ENCODE results near the gene EFTUD2.
"Not testable (repeated sequence)": the region's sequence is repeated elsewhere in the genome, so short reads cannot be mapped to it uniquely, and the experiment has no call there.

Gene EFTUD2

GRCh38 chr17:44832805-44833204, 66.4 kb downstream of the EFTUD2 start:
- Histone ChIP-seq H3K36me3 (ENCODE audit: control insufficient read depth in 2 of 2, insufficient read depth in 2 of 2, low read length in 2 of 2) (no peaks in the 10 kb centered on the region), H3K4me3 (ENCODE audit: low read length in 2 of 2) (no peak overlapping the region), H3K27ac (ENCODE audit: low read depth in 2 of 2, low read length in 2 of 2) (no peak overlapping the region), H3K9ac (ENCODE audit: low read depth in 1 of 2, low read length in 2 of 2) (no peak overlapping the region), H3K9me3 (ENCODE audit: control insufficient read depth in 2 of 2, low read length in 2 of 2) (no peaks in the 10 kb centered on the region), H3K4me1 (ENCODE audit: control insufficient read depth in 2 of 2, insufficient read depth in 2 of 2, low read length in 2 of 2) (peaks cover 0 to 5% of the 10 kb centered on the region in 2 donors), H3K27me3 (ENCODE audit: control insufficient read depth in 2 of 2, insufficient read depth in 2 of 2, low read length in 2 of 2) (peaks cover 15 to 27% of the 10 kb centered on the region in 2 donors)

- Histone ChIP-seq H3K27me3 (ENCODE audit: control insufficient read depth in 2 of 2, insufficient read depth in 2 of 2, low read length in 2 of 2) (peaks cover 19 to 30% of the 10 kb centered on the region in 2 donors), H3K9me3 (ENCODE audit: control insufficient read depth in 2 of 2, low read length in 2 of 2) (no peaks in the 10 kb centered on the region), H3K9ac (ENCODE audit: low read depth in 1 of 2, low read length in 2 of 2) (no peak overlapping the region), H3K4me1 (ENCODE audit: control insufficient read depth in 2 of 2, insufficient read depth in 2 of 2, low read length in 2 of 2) (peaks cover 0 to 5% of the 10 kb centered on the region in 2 donors), H3K27ac (ENCODE audit: low read depth in 2 of 2, low read length in 2 of 2) (no peak overlapping the region), H3K36me3 (ENCODE audit: control insufficient read depth in 2 of 2, insufficient read depth in 2 of 2, low read length in 2 of 2) (no peaks in the 10 kb centered on the region), H3K4me3 (ENCODE audit: low read length in 2 of 2) (no peak overlapping the region)
Measured at GRCh38 chr17:44831371-44831770, 67.9 kb downstream of the EFTUD2 start.

GRCh38 chr17:44830359-44831288, 68.6 kb downstream of the EFTUD2 start:
- Histone ChIP-seq H3K27me3 (ENCODE audit: control insufficient read depth in 2 of 2, insufficient read depth in 2 of 2, low read length in 2 of 2) (peaks cover 19 to 30% of the 10 kb centered on the region in 2 donors), H3K9me3 (ENCODE audit: control insufficient read depth in 2 of 2, low read length in 2 of 2) (no peaks in the 10 kb centered on the region), H3K4me3 (ENCODE audit: low read length in 2 of 2) (peak overlapping the region; percentile 31), H3K27ac (ENCODE audit: low read depth in 2 of 2, low read length in 2 of 2) (peak overlapping the region in 1 of 2 donors; percentile 16), H3K36me3 (ENCODE audit: control insufficient read depth in 2 of 2, insufficient read depth in 2 of 2, low read length in 2 of 2) (no peaks in the 10 kb centered on the region), H3K9ac (ENCODE audit: low read depth in 1 of 2, low read length in 2 of 2) (no peak overlapping the region), H3K4me1 (ENCODE audit: control insufficient read depth in 2 of 2, insufficient read depth in 2 of 2, low read length in 2 of 2) (peaks cover 0 to 5% of the 10 kb centered on the region in 2 donors)

- Histone ChIP-seq H3K4me3 (ENCODE audit: low read length in 2 of 2) (peak within 1 kb of the TSS; percentile 31 to 67), H3K4me1 (ENCODE audit: control insufficient read depth in 2 of 2, insufficient read depth in 2 of 2, low read length in 2 of 2) (peaks cover 0 to 5% of the 10 kb centered on the region in 2 donors), H3K27ac (ENCODE audit: low read depth in 2 of 2, low read length in 2 of 2) (peak within 1 kb of the TSS in 1 of 2 donors; percentile 61), H3K9ac (ENCODE audit: low read depth in 1 of 2, low read length in 2 of 2) (peak within 1 kb of the TSS in 1 of 2 donors; percentile 39), H3K27me3 (ENCODE audit: control insufficient read depth in 2 of 2, insufficient read depth in 2 of 2, low read length in 2 of 2) (peaks cover 19 to 30% of the 10 kb centered on the region in 2 donors), H3K9me3 (ENCODE audit: control insufficient read depth in 2 of 2, low read length in 2 of 2) (no peaks in the 10 kb centered on the region), H3K36me3 (ENCODE audit: control insufficient read depth in 2 of 2, insufficient read depth in 2 of 2, low read length in 2 of 2) (no peaks in the 10 kb centered on the region)
Measured at GRCh38 chr17:44829523-44830358, 69.5 kb downstream of the EFTUD2 start, which contains the start of gene GJC1. Gene GJC1 (minus strand): TSS chr17:44830287. CDS start chr17:44805817, 24,470 bp downstream.

- Histone ChIP-seq H3K4me3 (ENCODE audit: low read length in 2 of 2) (peak overlapping the region; percentile 6 to 67), H3K36me3 (ENCODE audit: control insufficient read depth in 2 of 2, insufficient read depth in 2 of 2, low read length in 2 of 2) (no peaks in the 10 kb centered on the region), H3K27me3 (ENCODE audit: control insufficient read depth in 2 of 2, insufficient read depth in 2 of 2, low read length in 2 of 2) (peaks cover 19 to 30% of the 10 kb centered on the region in 2 donors), H3K9ac (ENCODE audit: low read depth in 1 of 2, low read length in 2 of 2) (peak overlapping the region in 1 of 2 donors; percentile 39), H3K4me1 (ENCODE audit: control insufficient read depth in 2 of 2, insufficient read depth in 2 of 2, low read length in 2 of 2) (peaks cover 0 to 5% of the 10 kb centered on the region in 2 donors), H3K9me3 (ENCODE audit: control insufficient read depth in 2 of 2, low read length in 2 of 2) (no peaks in the 10 kb centered on the region), H3K27ac (ENCODE audit: low read depth in 2 of 2, low read length in 2 of 2) (peak overlapping the region in 1 of 2 donors; percentile 61)
Measured at GRCh38 chr17:44828919-44829522, 70.2 kb downstream of the EFTUD2 start.

- no peak overlapping the region for H3K27ac ChIP-seq (ENCODE audit: low read depth in 2 of 2, low read length in 2 of 2)
- no peaks in the 10 kb centered on the region for H3K9me3 ChIP-seq (ENCODE audit: control insufficient read depth in 2 of 2, low read length in 2 of 2)
- H3K9ac ChIP-seq (ENCODE audit: low read depth in 1 of 2, low read length in 2 of 2) = no peak overlapping the region
- peaks cover 19 to 25% of the 10 kb centered on the region in 2 donors for H3K27me3 ChIP-seq (ENCODE audit: control insufficient read depth in 2 of 2, insufficient read depth in 2 of 2, low read length in 2 of 2)
- H3K36me3 ChIP-seq (ENCODE audit: control insufficient read depth in 2 of 2, insufficient read depth in 2 of 2, low read length in 2 of 2) = no peaks in the 10 kb centered on the region
- H3K4me3 ChIP-seq (ENCODE audit: low read length in 2 of 2) = no peak overlapping the region
- peaks cover 0 to 5% of the 10 kb centered on the region in 2 donors for H3K4me1 ChIP-seq (ENCODE audit: control insufficient read depth in 2 of 2, insufficient read depth in 2 of 2, low read length in 2 of 2)
Measured at GRCh38 chr17:44827863-44828262, 71.4 kb downstream of the EFTUD2 start.

GRCh38 chr17:44826123-44826790, 73.0 kb downstream of the EFTUD2 start:
- Histone ChIP-seq H3K27ac (ENCODE audit: low read depth in 2 of 2, low read length in 2 of 2) (no peak overlapping the region), H3K4me3 (ENCODE audit: low read length in 2 of 2) (no peak overlapping the region), H3K9me3 (ENCODE audit: control insufficient read depth in 2 of 2, low read length in 2 of 2) (no peaks in the 10 kb centered on the region), H3K36me3 (ENCODE audit: control insufficient read depth in 2 of 2, insufficient read depth in 2 of 2, low read length in 2 of 2) (no peaks in the 10 kb centered on the region), H3K9ac (ENCODE audit: low read depth in 1 of 2, low read length in 2 of 2) (no peak overlapping the region), H3K4me1 (ENCODE audit: control insufficient read depth in 2 of 2, insufficient read depth in 2 of 2, low read length in 2 of 2) (peaks cover 0 to 5% of the 10 kb centered on the region in 2 donors), H3K27me3 (ENCODE audit: control insufficient read depth in 2 of 2, insufficient read depth in 2 of 2, low read length in 2 of 2) (peaks cover 17 to 20% of the 10 kb centered on the region in 2 donors)

- not testable (repeated sequence) for H3K9me3 ChIP-seq (ENCODE audit: control insufficient read depth in 2 of 2, low read length in 2 of 2); H3K4me3 ChIP-seq (ENCODE audit: low read length in 2 of 2); H3K4me1 ChIP-seq (ENCODE audit: control insufficient read depth in 2 of 2, insufficient read depth in 2 of 2, low read length in 2 of 2); H3K9ac ChIP-seq (ENCODE audit: low read depth in 1 of 2, low read length in 2 of 2); H3K36me3 ChIP-seq (ENCODE audit: control insufficient read depth in 2 of 2, insufficient read depth in 2 of 2, low read length in 2 of 2); H3K27ac ChIP-seq (ENCODE audit: low read depth in 2 of 2, low read length in 2 of 2)
- H3K27me3 ChIP-seq (ENCODE audit: control insufficient read depth in 2 of 2, insufficient read depth in 2 of 2, low read length in 2 of 2) = peaks cover 8 to 19% of the 10 kb centered on the region in 2 donors
Measured at GRCh38 chr17:44825236-44825635, 74.0 kb downstream of the EFTUD2 start.

GRCh38 chr17:44820631-44821212, 78.5 kb downstream of the EFTUD2 start:
- Histone ChIP-seq H3K36me3 (ENCODE audit: control insufficient read depth in 2 of 2, insufficient read depth in 2 of 2, low read length in 2 of 2) (no peaks in the 10 kb centered on the region), H3K4me1 (ENCODE audit: control insufficient read depth in 2 of 2, insufficient read depth in 2 of 2, low read length in 2 of 2) (no peaks in the 10 kb centered on the region), H3K9me3 (ENCODE audit: control insufficient read depth in 2 of 2, low read length in 2 of 2) (no peaks in the 10 kb centered on the region), H3K27me3 (ENCODE audit: control insufficient read depth in 2 of 2, insufficient read depth in 2 of 2, low read length in 2 of 2) (peaks cover 0 to 4% of the 10 kb centered on the region in 2 donors), H3K27ac (ENCODE audit: low read depth in 2 of 2, low read length in 2 of 2) (no peak overlapping the region), H3K4me3 (ENCODE audit: low read length in 2 of 2) (no peak overlapping the region), H3K9ac (ENCODE audit: low read depth in 1 of 2, low read length in 2 of 2) (no peak overlapping the region)

Data from mucosa of rectum (tissue), 2 donors.